Mesendoderm (in vitro differentiated cells): ENCODE results near the gene RAB11FIP3.
A peak's percentile ranks its signal among the peaks of the same experiment; 100 is the strongest.

Source experiments
- DNase-seq: peaks from one replicate; pipeline ENCODE4 v3.0.0; 2013
- H2AK5ac ChIP-seq: 2 replicates; pipeline ENCODE4 v1.6.1; 2013; ENCODE audit warnings: low read length, inconsistent platforms
- H2BK120ac ChIP-seq: 2 replicates; pipeline ENCODE4 v1.6.1; 2013; ENCODE audit warnings: low read depth, mild to moderate bottlenecking, low read length, moderate library complexity, mixed read lengths
- H2BK15ac ChIP-seq: replicated peaks from 2 replicates; pipeline ENCODE4 v1.6.1; 2013; ENCODE audit warnings: low read depth, mild to moderate bottlenecking, moderate library complexity
- H2BK5ac ChIP-seq: 2 replicates; pipeline ENCODE4 v1.6.1; 2013; ENCODE audit warnings: low read length, inconsistent platforms
- H3K18ac ChIP-seq: 2 replicates; pipeline ENCODE4 v1.6.1; 2013; ENCODE audit warnings: mild to moderate bottlenecking, low read length, mixed read lengths
- H3K23ac ChIP-seq: one replicate; pipeline ENCODE4 v1.6.1; 2013; ENCODE audit warnings: low read length
- H3K27ac ChIP-seq: 2 replicates; pipeline ENCODE4 v1.5.1; 2013; ENCODE audit warnings: low read depth, mild to moderate bottlenecking, inconsistent platforms, low read length, moderate library complexity
- H3K27me3 ChIP-seq: 2 replicates; pipeline ENCODE4 v1.6.1; 2013; ENCODE audit warnings: low read length, control low read depth, mild to moderate bottlenecking, inconsistent platforms; ENCODE audit not compliant: insufficient read depth, poor library complexity
- H3K36me3 ChIP-seq: 2 replicates; pipeline ENCODE4 v1.6.1; 2013; ENCODE audit warnings: low read length, inconsistent platforms; ENCODE audit not compliant: control insufficient read depth, insufficient read depth
- H3K4ac ChIP-seq: one replicate; pipeline ENCODE4 v1.6.1; 2013; ENCODE audit warnings: low read depth, mild to moderate bottlenecking, low read length, moderate library complexity
- H3K4me1 ChIP-seq: 2 replicates; pipeline ENCODE4 v1.6.1; 2013; ENCODE audit warnings: low read depth, low read length, inconsistent platforms; ENCODE audit not compliant: control insufficient read depth
- H3K4me2 ChIP-seq: 2 replicates; pipeline ENCODE4 v1.6.1; 2013; ENCODE audit warnings: low read length
- H3K4me3 ChIP-seq: 2 replicates; pipeline ENCODE4 v1.5.1; 2013; ENCODE audit warnings: mild to moderate bottlenecking, low read length
- H3K56ac ChIP-seq: one replicate; pipeline ENCODE4 v1.6.1; 2013; ENCODE audit warnings: low read length
- H3K79me1 ChIP-seq: 2 replicates; pipeline ENCODE4 v1.6.1; 2013; ENCODE audit warnings: low read length, inconsistent platforms
- H3K79me2 ChIP-seq: 2 replicates; pipeline ENCODE4 v1.6.1; 2013; ENCODE audit warnings: mild to moderate bottlenecking, low read length; ENCODE audit not compliant: control insufficient read depth, insufficient read depth
- H3K9ac ChIP-seq: 2 replicates; pipeline ENCODE4 v1.6.1; 2013; ENCODE audit warnings: low read length, inconsistent platforms
- H4K5ac ChIP-seq: one replicate; pipeline ENCODE4 v1.6.1; 2013; ENCODE audit warnings: low read length
- H4K8ac ChIP-seq: one replicate; pipeline ENCODE4 v1.6.1; 2013; ENCODE audit warnings: low read depth, mild to moderate bottlenecking, control low read depth, low read length, moderate library complexity
- WGBS: extraction: QIAGEN DNeasy Blood & Tissue Kit; methylation state at CpG from one replicate; pipeline ENCODE4 v1.1.7; 2013; ENCODE audit warnings: low lambda C conversion rate, missing lambda C conversion rate; ENCODE audit not compliant: insufficient coverage; ENCODE audit errors: extremely low coverage; 5-methylcytosine and 5-hydroxymethylcytosine counted together

RAB11FIP3 gene

GRCh38 chr16:566475-567372 is 141.3 kb downstream of the RAB11FIP3 start, which contains the start of gene NHLRC4:
NHLRC4 (plus strand) TSS chr16:567005; CDS start chr16:568048, 1,043 bp downstream.
- Histone ChIP-seq H2BK120ac (no peak within 1 kb of the TSS), H4K5ac (no peak within 1 kb of the TSS), H4K8ac (no peak within 1 kb of the TSS), H3K27ac (no peak within 1 kb of the TSS), H3K79me2 (peaks cover 6% of the 10 kb centered on the region), H3K4me3 (no peak within 1 kb of the TSS), H3K27me3 (no peaks in the 10 kb centered on the region), H3K9ac (peak within 1 kb of the TSS; percentile 1), H3K4me1 (peaks cover 4% of the 10 kb centered on the region), H3K79me1 (peaks cover 1% of the 10 kb centered on the region), H3K18ac (no peak within 1 kb of the TSS), H3K4me2 (no peak within 1 kb of the TSS), H3K23ac (no peak within 1 kb of the TSS), H2AK5ac (no peak within 1 kb of the TSS), H3K36me3 (no peaks in the 10 kb centered on the region), H2BK15ac (no peak within 1 kb of the TSS), H3K56ac (peak within 1 kb of the TSS; percentile 56), H2BK5ac (no peak within 1 kb of the TSS), H3K4ac (peak within 1 kb of the TSS; percentile 29)
- WGBS = no CpG with 5 or more reads among the region's 26 CpGs
- DNase-seq = peak; percentile 76

GRCh38 chr16:567373-568256 is 142.2 kb downstream of the RAB11FIP3 start:
- Histone ChIP-seq H2BK15ac (no peak overlapping the region), H4K8ac (no peak overlapping the region), H2BK120ac (no peak overlapping the region), H3K79me1 (peaks cover 4% of the 10 kb centered on the region), H4K5ac (no peak overlapping the region), H3K56ac (no peak overlapping the region), H3K27me3 (no peaks in the 10 kb centered on the region), H3K4me3 (no peak overlapping the region), H3K4ac (no peak overlapping the region), H3K9ac (no peak overlapping the region), H3K18ac (no peak overlapping the region), H3K79me2 (peaks cover 6% of the 10 kb centered on the region), H3K23ac (no peak overlapping the region), H2AK5ac (no peak overlapping the region), H3K36me3 (no peaks in the 10 kb centered on the region), H3K4me2 (no peak overlapping the region), H3K4me1 (peaks cover 4% of the 10 kb centered on the region), H2BK5ac (no peak overlapping the region), H3K27ac (no peak overlapping the region)
- no CpG with 5 or more reads among the region's 35 CpGs for WGBS
- DNase-seq = no peak

- Histone ChIP-seq H3K27ac (no peak overlapping the region), H3K4ac (no peak overlapping the region), H3K27me3 (no peaks in the 10 kb centered on the region), H4K8ac (peak overlapping the region; percentile 30), H2BK15ac (no peak overlapping the region), H3K56ac (peak overlapping the region; percentile 91), H3K79me1 (peaks cover 4% of the 10 kb centered on the region), H2BK120ac (no peak overlapping the region), H3K9ac (peak overlapping the region; percentile 79), H4K5ac (no peak overlapping the region), H3K36me3 (no peaks in the 10 kb centered on the region), H2BK5ac (no peak overlapping the region), H3K4me2 (peak overlapping the region; percentile 55), H3K4me1 (peaks cover 4% of the 10 kb centered on the region), H3K4me3 (no peak overlapping the region), H2AK5ac (no peak overlapping the region), H3K18ac (no peak overlapping the region), H3K79me2 (peaks cover 6% of the 10 kb centered on the region), H3K23ac (no peak overlapping the region)
- no peak for DNase-seq
- WGBS = no CpG with 5 or more reads among the region's 11 CpGs
Observed at GRCh38 chr16:568401-569258, 143.2 kb downstream of the RAB11FIP3 start.

- H4K5ac ChIP-seq = no peak within 1 kb of the TSS
- WGBS = no CpG with 5 or more reads among the region's 87 CpGs
- H3K4me3 ChIP-seq = peak within 1 kb of the TSS; percentile 78
- H2AK5ac ChIP-seq = no peak within 1 kb of the TSS
- H3K4me2 ChIP-seq = peak within 1 kb of the TSS; percentile 74
- H3K4me1 ChIP-seq = peaks cover 4% of the 10 kb centered on the region
- H3K27me3 ChIP-seq = no peaks in the 10 kb centered on the region
- no peak within 1 kb of the TSS for H2BK15ac ChIP-seq
- peak within 1 kb of the TSS; percentile 95 for H3K56ac ChIP-seq
- DNase-seq = peak; percentile 84
- H3K27ac ChIP-seq = peak within 1 kb of the TSS; percentile 61
- no peaks in the 10 kb centered on the region for H3K36me3 ChIP-seq
- H3K4ac ChIP-seq = peak within 1 kb of the TSS; percentile 6
- peak within 1 kb of the TSS; percentile 84 for H3K9ac ChIP-seq
- peak within 1 kb of the TSS; percentile 69 for H3K18ac ChIP-seq
- peaks cover 4% of the 10 kb centered on the region for H3K79me1 ChIP-seq
- H4K8ac ChIP-seq = peak within 1 kb of the TSS; percentile 43
- no peak within 1 kb of the TSS for H2BK120ac ChIP-seq
- H3K79me2 ChIP-seq = peaks cover 6% of the 10 kb centered on the region
- H3K23ac ChIP-seq = no peak within 1 kb of the TSS
- H2BK5ac ChIP-seq = no peak within 1 kb of the TSS
Observed at GRCh38 chr16:569445-570254, 144.2 kb downstream of the RAB11FIP3 start, which contains the start of gene PIGQ. PIGQ (plus strand) TSS chr16:569968; CDS start chr16:574075, 4,107 bp downstream.
